ENCODE data around the gene KCTD16.

- no peak for TF ChIP-seq POLR2A (IDR thresholded peaks at IDR 0.05)
- TF ChIP-seq CTCF (IDR thresholded peaks at IDR 0.05), result no peak
Observed at GRCh38 chr5:144433893-144434292, 263.2 kb downstream of the KCTD16 start.

Measured in suprapubic skin (tissue), 3 donors.